Measurements from ENCODE around the gene AATF. TPM values are rescaled to one million over a fixed set of nuclear protein-coding genes. Genes with fewer than 3 reads are reported as not detected.
A peak's percentile ranks its signal among the peaks of the same experiment; 100 is the strongest.

Gene AATF
- total RNA-seq, 1 donor from 2014 or later = 28.9 TPM

GRCh38 chr17:36972905-36973304 is 24.2 kb downstream of the AATF start:
- peak overlapping the region; percentile 36 for H3K4me2 ChIP-seq
- no peaks in the 10 kb centered on the region for H3K27me3 ChIP-seq
- H3K9ac ChIP-seq = no peak overlapping the region
- no peak overlapping the region for H2AFZ ChIP-seq (replicated peaks)
- H3K27me3 Mint-ChIP-seq (ENCODE audit: insufficient read depth, low read depth) = no peaks in the 10 kb centered on the region
- TF ChIP-seq EZH2phosphoT487 (IDR thresholded peaks at IDR 0.05) (no peak), CTCF (IDR thresholded peaks at IDR 0.05) (no peak), EZH2 (IDR thresholded peaks at IDR 0.05) (no peak)
- H4K20me1 ChIP-seq (ENCODE audit: low read depth) = peaks cover 17% of the 10 kb centered on the region
- H3K9me3 ChIP-seq (ENCODE audit: low read depth) = no peaks in the 10 kb centered on the region
- H3F3A ChIP-seq (ENCODE audit: low read depth) = peaks cover 19% of the 10 kb centered on the region
- H3K27ac ChIP-seq = peak overlapping the region; percentile 83
- H3K36me3 Mint-ChIP-seq = peaks cover 14% of the 10 kb centered on the region
- H3K4me1 Mint-ChIP-seq = peaks cover 11% of the 10 kb centered on the region
- peaks cover 22% of the 10 kb centered on the region for H3K4me1 ChIP-seq
- H3K36me3 ChIP-seq = peaks cover 5% of the 10 kb centered on the region
- H3K4me3 Mint-ChIP-seq = no peak overlapping the region
- no peaks in the 10 kb centered on the region for H3K9me3 Mint-ChIP-seq
- no peak overlapping the region for H3K4me3 ChIP-seq
- no peak overlapping the region for H3K27ac Mint-ChIP-seq
- DNase-seq (ENCODE audit: low spot score) = no peak
- peaks cover 19% of the 10 kb centered on the region for H3K79me2 ChIP-seq (ENCODE audit: low read depth)

- Histone ChIP-seq H3K4me2 (no peak overlapping the region), H2AFZ (replicated peaks) (no peak overlapping the region), H3K9me3 (ENCODE audit: low read depth) (no peaks in the 10 kb centered on the region), H3K4me3 (no peak overlapping the region), H3K79me2 (ENCODE audit: low read depth) (peaks cover 27% of the 10 kb centered on the region), H4K20me1 (ENCODE audit: low read depth) (peaks cover 17% of the 10 kb centered on the region), H3F3A (ENCODE audit: low read depth) (peaks cover 17% of the 10 kb centered on the region), H3K9ac (peak overlapping the region; percentile 10), H3K27ac (no peak overlapping the region), H3K36me3 (no peaks in the 10 kb centered on the region), H3K4me1 (peaks cover 42% of the 10 kb centered on the region), H3K27me3 (no peaks in the 10 kb centered on the region)
- peaks cover 25% of the 10 kb centered on the region for H3K4me1 Mint-ChIP-seq
- H3K27me3 Mint-ChIP-seq (ENCODE audit: insufficient read depth, low read depth) = no peaks in the 10 kb centered on the region
- no peak for DNase-seq (ENCODE audit: low spot score)
- no peaks in the 10 kb centered on the region for H3K9me3 Mint-ChIP-seq
- no peak overlapping the region for H3K4me3 Mint-ChIP-seq
- no peak for TF ChIP-seq CTCF (IDR thresholded peaks at IDR 0.05)
- TF ChIP-seq EZH2phosphoT487 (IDR thresholded peaks at IDR 0.05) = no peak
- no peak for TF ChIP-seq EZH2 (IDR thresholded peaks at IDR 0.05)
- no peak overlapping the region for H3K27ac Mint-ChIP-seq
- no peaks in the 10 kb centered on the region for H3K36me3 Mint-ChIP-seq
These were observed 27.3 kb downstream of the AATF start for GRCh38 chr17:36975922-36976515.

- H3K36me3 ChIP-seq = no peaks in the 10 kb centered on the region
- peaks cover 22% of the 10 kb centered on the region for H3K4me1 Mint-ChIP-seq
- H3K27ac Mint-ChIP-seq = no peak overlapping the region
These were observed 28.3 kb downstream of the AATF start for GRCh38 chr17:36977066-36977465.

More at GRCh38 chr17:36977066-36977465, 28.3 kb downstream of the AATF start:
- no peaks in the 10 kb centered on the region for H3K36me3 Mint-ChIP-seq
- no peak overlapping the region for H3K9ac ChIP-seq
- H3K27ac ChIP-seq = no peak overlapping the region
- no peak overlapping the region for H3K4me3 Mint-ChIP-seq
- no peaks in the 10 kb centered on the region for H3K27me3 ChIP-seq
- H3K4me1 ChIP-seq = peaks cover 35% of the 10 kb centered on the region
- H3K4me3 ChIP-seq = no peak overlapping the region
- H3K9me3 Mint-ChIP-seq = no peaks in the 10 kb centered on the region
- no peak overlapping the region for H2AFZ ChIP-seq (replicated peaks)
- no peak for DNase-seq (ENCODE audit: low spot score)
- H3K4me2 ChIP-seq = no peak overlapping the region
- TF ChIP-seq EZH2phosphoT487 (IDR thresholded peaks at IDR 0.05) (no peak), CTCF (IDR thresholded peaks at IDR 0.05) (no peak), EZH2 (IDR thresholded peaks at IDR 0.05) (no peak)
- H3K27me3 Mint-ChIP-seq (ENCODE audit: insufficient read depth, low read depth) = no peaks in the 10 kb centered on the region
- peaks cover 11% of the 10 kb centered on the region for H3F3A ChIP-seq (ENCODE audit: low read depth)
- peaks cover 15% of the 10 kb centered on the region for H4K20me1 ChIP-seq (ENCODE audit: low read depth)
- H3K9me3 ChIP-seq (ENCODE audit: low read depth) = no peaks in the 10 kb centered on the region
- peaks cover 29% of the 10 kb centered on the region for H3K79me2 ChIP-seq (ENCODE audit: low read depth)
